HEK293 (cell line): ENCODE results near the gene ANAPC16.

Experiments used
- AEBP2 ChIP-seq: fragments of 450-650 bp; formaldehyde crosslinking; IDR thresholded peaks from 2 replicates; pipeline ENCODE4 v1.5.1; 2016; ENCODE audit warnings: missing biosample characterization, missing genetic modification characterization, borderline replicate concordance
- ATF2 ChIP-seq: fragments of 450-650 bp; formaldehyde crosslinking; IDR thresholded peaks from 2 replicates; pipeline ENCODE4 v1.5.1; 2016; ENCODE audit warnings: missing biosample characterization, missing genetic modification characterization, low read depth
- EGR2 ChIP-seq: fragments of 450-650 bp; formaldehyde crosslinking; IDR thresholded peaks from 2 replicates; pipeline ENCODE4 v1.5.1; 2016; ENCODE audit warnings: low read depth, missing biosample characterization, missing genetic modification characterization
- GLI4 ChIP-seq: fragments of 450-650 bp; formaldehyde crosslinking; IDR thresholded peaks from 2 replicates; pipeline ENCODE4 v1.5.1; 2016; ENCODE audit warnings: missing biosample characterization, missing genetic modification characterization
- GLIS2 ChIP-seq: fragments of 450-650 bp; formaldehyde crosslinking; IDR thresholded peaks from 2 replicates; pipeline ENCODE4 v1.5.1; 2016; ENCODE audit warnings: missing biosample characterization, missing genetic modification characterization
- KLF1 ChIP-seq: fragments of 450-650 bp; formaldehyde crosslinking; IDR thresholded peaks from 2 replicates; pipeline ENCODE4 v1.5.1; 2016; ENCODE audit warnings: missing biosample characterization, missing genetic modification characterization
- KLF10 ChIP-seq: fragments of 450-650 bp; IDR thresholded peaks from 2 replicates; pipeline ENCODE4 v1.5.1; 2018; ENCODE audit warnings: missing biosample characterization, mild to moderate bottlenecking, missing genetic modification characterization
- OSR2 ChIP-seq: fragments of 450-650 bp; formaldehyde crosslinking; IDR thresholded peaks from 2 replicates; pipeline ENCODE4 v1.5.1; 2016; ENCODE audit warnings: missing biosample characterization, missing genetic modification characterization
- PATZ1 ChIP-seq: fragments of 450-650 bp; formaldehyde crosslinking; IDR thresholded peaks from 2 replicates; pipeline ENCODE4 v1.5.1; 2016; ENCODE audit warnings: missing biosample characterization, missing genetic modification characterization
- RBAK ChIP-seq: fragments of 450-650 bp; formaldehyde crosslinking; IDR thresholded peaks from 2 replicates; pipeline ENCODE4 v1.5.1; 2016; ENCODE audit warnings: missing biosample characterization, missing genetic modification characterization
- YY2 ChIP-seq: fragments of 450-650 bp; formaldehyde crosslinking; IDR thresholded peaks from 2 replicates; pipeline ENCODE4 v1.5.1; 2016; ENCODE audit warnings: missing biosample characterization, missing genetic modification characterization
- ZBTB1 ChIP-seq: fragments of 450-650 bp; formaldehyde crosslinking; IDR thresholded peaks from 2 replicates; pipeline ENCODE4 v1.5.1; 2016; ENCODE audit warnings: missing biosample characterization, missing genetic modification characterization
- ZBTB10 ChIP-seq: fragments of 450-650 bp; formaldehyde crosslinking; IDR thresholded peaks from 2 replicates; pipeline ENCODE4 v1.5.1; 2016; ENCODE audit warnings: missing biosample characterization, missing genetic modification characterization
- ZBTB48 ChIP-seq: fragments of 450-650 bp; formaldehyde crosslinking; IDR thresholded peaks from 2 replicates; pipeline ENCODE4 v1.5.1; 2016; ENCODE audit warnings: missing biosample characterization, missing genetic modification characterization
- ZFHX2 ChIP-seq: fragments of 450-650 bp; formaldehyde crosslinking; conservative IDR thresholded peaks from 2 replicates; pipeline ENCODE4 v1.5.1; 2016; ENCODE audit warnings: missing biosample characterization, missing genetic modification characterization
- ZNF133 ChIP-seq: fragments of 450-650 bp; formaldehyde crosslinking; IDR thresholded peaks from 2 replicates; pipeline ENCODE4 v1.5.1; 2016; ENCODE audit warnings: missing biosample characterization, missing genetic modification characterization
- ZNF169 ChIP-seq: fragments of 450-650 bp; formaldehyde crosslinking; IDR thresholded peaks from 2 replicates; pipeline ENCODE4 v1.5.1; 2016; ENCODE audit warnings: missing biosample characterization, missing genetic modification characterization
- ZNF221 ChIP-seq: fragments of 450-650 bp; formaldehyde crosslinking; IDR thresholded peaks from 2 replicates; pipeline ENCODE4 v1.5.1; 2017; ENCODE audit warnings: missing biosample characterization, missing genetic modification characterization, borderline replicate concordance
- ZNF292 ChIP-seq: fragments of 450-650 bp; formaldehyde crosslinking; IDR thresholded peaks from 2 replicates; pipeline ENCODE4 v1.5.1; 2016; ENCODE audit warnings: low read depth, missing biosample characterization, missing genetic modification characterization, borderline replicate concordance
- ZNF324 ChIP-seq: fragments of 450-650 bp; formaldehyde crosslinking; IDR thresholded peaks from 2 replicates; pipeline ENCODE4 v1.5.1; 2016; ENCODE audit warnings: missing biosample characterization, missing genetic modification characterization
- ZNF529 ChIP-seq: fragments of 450-650 bp; formaldehyde crosslinking; IDR thresholded peaks from 2 replicates; pipeline ENCODE4 v1.5.1; 2017; ENCODE audit warnings: missing genetic modification characterization, missing biosample characterization; ENCODE audit not compliant: insufficient replicate concordance
- ZNF555 ChIP-seq: fragments of 450-650 bp; formaldehyde crosslinking; conservative IDR thresholded peaks from 2 replicates; pipeline ENCODE4 v1.5.1; 2017; ENCODE audit warnings: missing biosample characterization, mild to moderate bottlenecking, missing genetic modification characterization, inconsistent platforms
- ZNF558 ChIP-seq: fragments of 450-650 bp; formaldehyde crosslinking; IDR thresholded peaks from 2 replicates; pipeline ENCODE4 v1.5.1; 2016; ENCODE audit warnings: missing biosample characterization, missing genetic modification characterization
- ZNF561 ChIP-seq: fragments of 450-650 bp; IDR thresholded peaks from 2 replicates; pipeline ENCODE4 v1.5.1; 2018; ENCODE audit warnings: missing biosample characterization, missing genetic modification characterization, borderline replicate concordance
- ZNF580 ChIP-seq: fragments of 450-650 bp; formaldehyde crosslinking; IDR thresholded peaks from 2 replicates; pipeline ENCODE4 v1.5.1; 2016; ENCODE audit warnings: missing biosample characterization, missing genetic modification characterization
- ZNF585B ChIP-seq: fragments of 450-650 bp; formaldehyde crosslinking; IDR thresholded peaks from 2 replicates; pipeline ENCODE4 v1.5.1; 2016; ENCODE audit warnings: missing biosample characterization, missing genetic modification characterization
- ZNF626 ChIP-seq: fragments of 450-650 bp; sonication (Bioruptor Pico); formaldehyde crosslinking; IDR thresholded peaks from 2 replicates; pipeline ENCODE4 v1.5.1; 2018; ENCODE audit warnings: missing biosample characterization, missing genetic modification characterization, inconsistent platforms
- ZNF677 ChIP-seq: fragments of 450-650 bp; IDR thresholded peaks from 2 replicates; pipeline ENCODE4 v1.5.0; 2018; ENCODE audit warnings: missing biosample characterization, mild to moderate bottlenecking, missing genetic modification characterization, moderate library complexity
- ZNF701 ChIP-seq: fragments of 450-650 bp; formaldehyde crosslinking; IDR thresholded peaks from 2 replicates; pipeline ENCODE4 v1.5.1; 2016; ENCODE audit warnings: missing biosample characterization, missing genetic modification characterization
- ZSCAN18 ChIP-seq: fragments of 450-650 bp; formaldehyde crosslinking; IDR thresholded peaks from 2 replicates; pipeline ENCODE4 v1.5.1; 2016; ENCODE audit warnings: missing biosample characterization, missing genetic modification characterization
- ZSCAN30 ChIP-seq: fragments of 450-650 bp; IDR thresholded peaks from 2 replicates; pipeline ENCODE4 v1.5.1; 2018; ENCODE audit warnings: missing biosample characterization, mild to moderate bottlenecking, missing genetic modification characterization, moderate library complexity

The ANAPC16 gene

GRCh38 chr10:72260976-72261783 is 45.4 kb downstream of the ANAPC16 start (continued):
- TF ChIP-seq AEBP2 (tag by site-specific recombination), result no peak
- TF ChIP-seq ZNF558, result no peak
- TF ChIP-seq ZNF677, result no peak
- TF ChIP-seq ZSCAN30 (tag by site-specific recombination), result no peak; the same call in 1 of the 2 replicates
- no peak for TF ChIP-seq ZNF221
- TF ChIP-seq KLF1 (tag by site-specific recombination), result no peak; the same call in 1 of the 2 replicates
- peak; percentile 95 for TF ChIP-seq GLIS2
- no peak for TF ChIP-seq ZNF585B
- peak; percentile 56; the same call in 1 of the 2 replicates for TF ChIP-seq OSR2
- TF ChIP-seq ATF2 (tag by site-specific recombination), result 0 out of 2 replicates have a peak, but pooled peaks have one; percentile 12
- no peak for TF ChIP-seq ZSCAN18 (tag by site-specific recombination)
- no peak; the same call in 1 of the 2 replicates for TF ChIP-seq ZNF324 (tag by site-specific recombination)
- no peak for TF ChIP-seq ZNF626
- no peak for TF ChIP-seq ZNF555 (tag by site-specific recombination)
- TF ChIP-seq YY2 (tag by site-specific recombination), result no peak
- no peak; the same call in 1 of the 2 replicates for TF ChIP-seq KLF10 (tag by site-specific recombination)
- no peak for TF ChIP-seq ZNF561 (tag by site-specific recombination)
- TF ChIP-seq ZBTB10, result peak; percentile 70; the same call in 1 of the 2 replicates
- no peak for TF ChIP-seq ZNF292 (tag by site-specific recombination)
- no peak for TF ChIP-seq ZNF169 (tag by site-specific recombination)
- TF ChIP-seq EGR2 (tag by site-specific recombination), result no peak; the same call in 1 of the 2 replicates
- TF ChIP-seq PATZ1 (tag by site-specific recombination), result peak; percentile 98
- TF ChIP-seq ZFHX2 (tag by site-specific recombination), result peak; percentile 57
- no peak for TF ChIP-seq RBAK (tag by site-specific recombination)
- no peak for TF ChIP-seq GLI4
- no peak for TF ChIP-seq ZNF580 (tag by site-specific recombination)
- TF ChIP-seq ZBTB1, result no peak
- no peak for TF ChIP-seq ZNF529 (tag by site-specific recombination)
- no peak for TF ChIP-seq ZNF133 (tag by site-specific recombination)
- no peak for TF ChIP-seq ZBTB48 (tag by site-specific recombination)
- TF ChIP-seq ZNF701 (tag by site-specific recombination), result no peak
